RPMI7951 (cell line): ENCODE results near the gene RAD51B. TPM values are rescaled to one million over a fixed set of nuclear protein-coding genes. Genes with fewer than 3 reads are reported as not detected.
A peak's percentile ranks its signal among the peaks of the same experiment; 100 is the strongest.

Experiments
- DNase-seq: peaks from one replicate; pipeline ENCODE4 v3.0.0-alpha.2; 2012; ENCODE audit warnings: low read depth
- total RNA-seq: library from RNA; depleted of rRNA; stranded (reverse); fragments of >200 nt; shearing (Covaris generic); gene quantifications from 2 replicates; pipeline ENCODE4 v1.2.3, GENCODE V29; 2014

The RAD51B gene
- total RNA-seq, 1 experiment from 2014 or later, result 10.9 TPM

GRCh38 chr14:68172216-68172615 is 352.6 kb downstream of the RAD51B start:
- no peak for DNase-seq

GRCh38 chr14:68172627-68173026 is 353.0 kb downstream of the RAD51B start:
- no peak for DNase-seq

- no peak for DNase-seq
These were observed 353.8 kb downstream of the RAD51B start for GRCh38 chr14:68173227-68173972.

- DNase-seq, result no peak
These were observed 354.9 kb downstream of the RAD51B start for GRCh38 chr14:68174446-68174845.

- DNase-seq, result no peak
These were observed 357.1 kb downstream of the RAD51B start for GRCh38 chr14:68176687-68177086.

- no peak for DNase-seq
These were observed 358.1 kb downstream of the RAD51B start for GRCh38 chr14:68177728-68178127.

- DNase-seq, result peak; percentile 33
These were observed 358.7 kb downstream of the RAD51B start for GRCh38 chr14:68178282-68178681.

GRCh38 chr14:68181519-68182326 is 362.1 kb downstream of the RAD51B start:
- peak; percentile 71 for DNase-seq

- no peak for DNase-seq
These were observed 362.9 kb downstream of the RAD51B start for GRCh38 chr14:68182492-68182891.

- peak; percentile 39 for DNase-seq
These were observed 367.1 kb downstream of the RAD51B start for GRCh38 chr14:68186500-68187276.

- no peak for DNase-seq
These were observed 368.6 kb downstream of the RAD51B start for GRCh38 chr14:68188174-68188573.

- no peak for DNase-seq
These were observed 370.5 kb downstream of the RAD51B start for GRCh38 chr14:68190032-68190431.

GRCh38 chr14:68191567-68192321 is 372.2 kb downstream of the RAD51B start:
- DNase-seq, result no peak

- DNase-seq, result no peak
These were observed 373.4 kb downstream of the RAD51B start for GRCh38 chr14:68192935-68193334.

GRCh38 chr14:68193970-68194681 is 374.5 kb downstream of the RAD51B start:
- no peak for DNase-seq

- no peak for DNase-seq
These were observed 375.5 kb downstream of the RAD51B start for GRCh38 chr14:68195126-68195525.

GRCh38 chr14:68198713-68199495 is 379.3 kb downstream of the RAD51B start:
- DNase-seq, result no peak

GRCh38 chr14:68199554-68200151 is 380.1 kb downstream of the RAD51B start:
- DNase-seq, result peak; percentile 30

- no peak for DNase-seq
These were observed 384.3 kb downstream of the RAD51B start for GRCh38 chr14:68203871-68204270.

GRCh38 chr14:68208218-68208617 is 388.6 kb downstream of the RAD51B start:
- peak; percentile 52 for DNase-seq
